GM11168 (cell line): ENCODE results near the gene TMEM132D.
"Not testable (repeated sequence)": the region's sequence is repeated elsewhere in the genome, so short reads cannot be mapped to it uniquely, and the experiment has no call there.

Source experiments
- in situ Hi-C: fragments of 300-500 bp; cut with MboI; formaldehyde crosslinking; loops from one replicate; pipeline ENCODE4 v1.12.0; 2022; ENCODE audit warnings: low sequenced_read_pairs; ENCODE audit not compliant: unreplicated experiment

The TMEM132D gene

DNA sequence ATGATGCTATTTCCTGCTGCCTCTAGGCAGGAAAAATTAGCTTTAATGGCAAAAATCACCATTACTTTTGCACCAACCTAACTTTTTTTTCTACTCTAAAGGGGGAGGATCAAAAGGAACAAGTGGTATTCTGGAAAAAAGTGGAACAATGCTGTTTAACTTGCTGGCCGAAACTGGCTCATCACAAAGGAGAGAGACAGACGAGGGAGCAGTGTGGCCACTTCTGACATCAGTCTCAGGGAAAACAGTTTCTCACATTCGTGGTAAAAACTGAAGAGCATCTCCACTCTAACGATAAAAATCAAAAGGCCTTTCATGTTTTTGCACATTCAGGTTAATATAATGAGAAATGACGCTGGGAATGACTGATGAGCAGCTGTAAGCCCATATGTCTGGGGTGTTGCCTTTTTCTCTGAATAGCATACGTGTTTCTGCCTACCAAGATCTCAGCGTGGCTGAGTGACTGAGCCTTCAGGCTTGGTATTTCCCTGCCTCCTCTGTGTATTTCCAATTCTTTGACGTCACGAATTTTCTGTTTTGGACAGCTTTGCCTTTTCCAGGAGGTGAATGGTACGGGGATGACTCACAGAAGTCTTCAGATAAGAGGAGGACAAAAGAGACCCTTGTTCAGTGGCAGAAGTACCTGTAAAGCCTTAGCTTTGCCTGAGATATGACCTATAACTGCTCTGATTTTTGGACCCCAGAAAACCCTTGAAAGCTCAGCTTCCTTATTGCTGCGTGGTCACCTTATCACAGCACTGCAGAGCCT lies 691.8 kb downstream of the TMEM132D start:
- in situ Hi-C loops = no loop called here

DNA sequence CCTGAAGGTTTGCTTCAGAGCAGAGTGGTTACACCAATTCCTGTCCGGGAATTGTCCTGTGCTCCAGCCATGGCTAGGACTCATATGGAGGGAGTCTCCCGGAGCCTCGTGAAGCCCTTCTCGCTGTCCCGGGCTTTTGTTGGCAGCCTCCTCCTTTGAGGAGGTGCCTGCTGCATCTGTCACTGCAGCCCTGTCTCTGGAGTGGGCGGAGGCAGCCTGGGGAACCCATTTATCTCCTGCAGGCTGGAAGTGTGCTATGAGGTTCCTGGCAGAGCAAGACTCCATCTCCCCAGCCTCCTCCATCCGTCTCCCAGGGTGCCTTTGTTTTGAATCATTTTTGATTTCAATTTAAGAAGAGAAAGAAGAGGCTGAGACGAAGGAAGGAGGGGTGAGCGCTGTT lies 695.3 kb downstream of the TMEM132D start:
- in situ Hi-C loops = no loop called here

DNA sequence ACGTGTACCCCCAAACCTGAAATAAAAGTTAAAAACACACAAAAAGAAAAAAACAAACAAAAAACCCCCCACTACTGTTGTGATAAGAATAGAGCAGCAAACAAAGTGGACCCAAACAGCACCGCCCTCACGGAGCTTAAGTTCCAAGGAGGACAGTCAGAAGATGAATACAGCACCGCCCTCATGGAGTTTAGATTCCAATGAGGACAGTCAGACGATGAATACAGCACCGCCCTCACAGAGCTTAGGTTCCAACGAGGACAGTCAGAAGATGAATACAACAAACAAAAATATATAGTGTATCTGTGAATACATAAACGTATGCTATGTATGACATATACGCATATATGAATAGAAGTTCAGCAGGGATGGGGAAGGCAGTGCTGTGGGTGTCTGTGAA lies 696.7 kb downstream of the TMEM132D start:
- in situ Hi-C loops = no loop called here

DNA sequence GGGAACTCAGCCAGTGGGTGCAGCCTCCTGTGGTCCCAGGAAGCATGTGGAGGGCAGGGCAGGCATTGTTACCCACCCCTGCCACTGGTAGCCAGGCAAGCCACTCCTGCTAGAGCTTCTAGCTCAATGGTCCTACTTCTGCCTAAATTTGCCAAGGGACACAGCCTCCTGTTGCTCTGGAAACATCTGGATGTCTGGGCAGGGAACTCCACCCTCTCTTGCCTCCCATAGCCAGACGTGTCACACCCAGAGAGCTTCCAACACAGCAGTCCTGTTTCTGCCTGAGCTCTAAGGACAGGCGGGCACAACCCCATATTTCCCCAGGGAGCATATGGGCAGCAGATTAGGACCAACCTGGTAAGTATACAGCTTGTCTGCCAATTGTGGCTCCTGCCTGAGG lies 700.4 kb downstream of the TMEM132D start:
- in situ Hi-C loops = no loop called here

DNA sequence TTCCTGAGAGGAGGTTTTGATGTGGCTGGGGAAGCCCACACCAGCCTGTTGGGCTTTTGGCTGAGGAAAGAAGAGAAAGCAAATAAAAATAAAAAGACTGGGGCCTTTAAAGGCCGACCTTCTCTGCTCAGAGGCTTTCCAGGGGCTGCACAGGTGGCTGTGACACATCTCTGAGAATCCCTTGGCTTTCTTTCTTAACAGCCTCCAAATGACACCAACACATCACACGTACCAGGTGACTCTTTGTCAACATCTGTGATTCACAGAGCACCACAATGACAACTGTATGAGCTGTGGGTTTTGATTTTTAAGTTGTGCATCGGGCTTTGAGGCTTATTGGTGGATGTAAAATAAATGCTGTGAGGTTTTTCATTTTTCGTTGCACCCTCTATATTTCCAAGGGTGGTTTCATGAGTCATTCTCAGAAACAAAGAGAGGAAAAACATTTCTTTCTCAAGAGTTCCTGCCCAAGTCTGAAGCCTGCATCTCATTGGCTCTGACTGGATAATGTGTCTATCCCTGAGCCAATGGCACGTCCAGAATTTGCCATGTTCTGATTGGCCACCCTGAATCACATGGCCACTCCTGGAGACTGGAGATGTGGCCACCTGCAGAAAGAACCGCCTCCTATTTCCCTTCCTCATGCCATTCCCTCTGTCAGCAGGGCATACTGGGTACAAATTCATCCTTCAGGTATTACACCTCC lies 701.6 kb downstream of the TMEM132D start:
- in situ Hi-C loops = no loop called here

DNA sequence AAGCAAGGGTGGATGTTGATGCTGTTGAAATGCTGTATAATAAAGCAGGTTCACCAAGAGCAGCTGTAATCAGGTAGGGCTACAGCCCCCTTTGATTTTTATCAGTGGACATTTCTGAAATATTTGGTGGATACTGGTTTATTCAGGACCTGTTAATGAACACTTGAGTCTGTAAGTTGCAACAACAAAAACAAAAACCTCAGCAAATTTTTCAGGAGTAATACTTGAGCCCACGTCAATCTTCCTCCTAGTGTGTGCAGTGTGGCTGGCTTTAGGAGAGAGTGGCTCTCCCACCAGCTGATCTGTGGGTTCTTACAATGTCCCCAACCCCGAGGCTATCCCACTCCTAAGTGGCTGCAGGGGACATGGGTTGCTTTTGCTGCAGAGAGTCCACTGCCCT lies 702.8 kb downstream of the TMEM132D start:
- in situ Hi-C loops = no loop called here

DNA sequence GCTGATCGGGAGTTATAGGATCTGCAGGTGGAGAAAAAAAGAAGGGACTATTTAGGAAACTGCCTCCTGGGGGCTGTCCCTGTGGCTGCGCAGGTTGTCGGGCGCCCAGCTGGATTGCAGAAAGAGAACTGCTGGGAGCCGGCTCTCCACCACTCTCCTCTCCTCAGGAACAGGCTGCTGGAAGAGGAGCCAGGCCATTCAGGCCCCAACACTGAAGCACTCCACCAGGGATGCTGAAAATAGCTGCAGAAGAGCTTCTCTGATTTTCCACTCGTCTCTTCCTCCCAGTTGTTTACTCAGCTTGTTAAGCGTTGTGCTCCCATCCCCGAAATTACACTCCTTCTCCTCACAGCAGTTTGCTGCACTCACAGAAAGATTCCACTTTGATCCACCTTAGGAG lies 703.2 kb downstream of the TMEM132D start:
- in situ Hi-C loops = no loop called here

DNA sequence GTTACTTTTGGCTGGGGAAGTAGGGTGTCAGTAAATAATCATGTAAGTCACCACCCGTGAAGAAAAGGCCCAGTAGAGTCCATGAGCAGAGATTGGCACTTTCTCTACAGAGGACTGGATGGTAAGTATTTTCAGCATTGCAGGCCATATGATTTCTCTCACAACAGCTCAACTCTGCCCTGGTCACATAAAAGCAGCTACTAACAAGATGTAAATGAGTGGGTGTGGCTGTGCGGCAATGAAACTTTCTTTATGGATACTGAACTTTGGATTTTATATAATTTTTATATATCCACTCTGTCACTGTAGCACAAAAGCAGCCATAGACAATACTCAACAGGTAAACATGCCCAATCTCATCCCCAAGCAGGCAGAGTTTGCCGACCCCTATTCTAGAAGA lies 706.9 kb downstream of the TMEM132D start:
- in situ Hi-C loops = no loop called here

DNA sequence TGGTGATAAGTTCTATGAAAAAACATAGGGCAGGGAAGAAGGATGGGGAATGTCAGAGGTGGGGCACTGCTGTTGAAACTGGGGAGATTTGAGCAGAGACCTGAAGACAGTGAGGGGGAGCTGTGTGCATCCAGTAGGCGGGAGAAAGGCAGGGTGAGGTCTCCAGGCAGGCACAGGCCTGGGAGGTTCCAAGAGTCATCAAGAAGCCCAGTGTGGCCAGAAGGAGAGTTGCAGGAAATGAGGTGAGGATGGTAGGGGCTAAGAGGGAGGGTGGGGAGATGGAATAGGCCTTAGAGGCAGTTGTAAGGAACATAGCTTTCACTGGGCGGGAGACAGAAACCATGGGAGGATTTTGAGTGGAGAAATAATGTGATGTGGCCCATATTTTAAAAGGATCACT lies 708.7 kb downstream of the TMEM132D start:
- in situ Hi-C loops = no loop called here

DNA sequence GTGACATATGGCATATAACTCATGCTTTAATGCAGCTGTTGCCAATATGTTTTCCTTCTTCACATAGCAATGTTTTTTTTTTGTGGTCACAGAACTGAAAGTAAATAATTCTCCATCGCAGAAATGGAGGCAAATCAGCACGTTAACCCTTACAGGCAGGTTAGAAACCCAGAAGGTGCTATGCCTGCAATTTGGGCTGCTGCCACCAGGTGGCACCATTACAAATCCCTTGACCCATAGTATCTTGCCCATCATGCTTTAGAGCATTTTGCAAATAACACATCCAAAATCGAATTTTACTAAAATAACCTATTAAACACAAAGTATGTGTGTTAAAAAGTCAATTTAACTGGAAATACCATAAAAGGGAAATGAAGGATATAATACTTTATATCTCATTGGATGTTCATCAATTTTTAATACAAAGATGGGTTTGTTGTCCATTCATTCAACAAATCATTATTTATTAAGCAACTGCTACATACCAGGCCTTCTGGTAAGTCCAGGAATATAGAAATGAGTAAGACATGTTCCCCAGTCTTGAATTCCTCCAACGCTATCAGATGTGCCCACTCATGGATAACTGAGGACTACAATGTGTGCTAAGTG lies 710.5 kb downstream of the TMEM132D start:
- in situ Hi-C loops = no loop called here

DNA sequence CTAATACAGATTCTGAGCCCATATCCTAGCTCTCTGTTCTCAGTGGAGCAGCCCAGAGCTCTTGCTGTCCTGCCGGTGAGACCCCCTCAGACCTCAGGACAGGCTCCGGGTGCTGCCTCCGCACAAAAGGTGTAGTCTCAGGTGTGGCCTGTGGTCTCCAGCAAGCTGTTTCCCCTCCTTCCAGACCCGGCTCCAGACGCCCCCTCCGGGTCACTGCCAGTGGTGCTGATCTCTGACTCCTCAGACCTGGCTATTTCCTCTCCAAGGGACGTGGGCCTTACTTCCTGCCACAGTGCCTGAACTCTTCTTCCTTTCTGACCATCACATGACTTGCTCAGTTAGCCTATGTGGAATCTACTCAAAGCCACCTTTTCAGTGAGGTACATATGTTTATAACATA lies 713.0 kb downstream of the TMEM132D start:
- in situ Hi-C loops = no loop called here

DNA sequence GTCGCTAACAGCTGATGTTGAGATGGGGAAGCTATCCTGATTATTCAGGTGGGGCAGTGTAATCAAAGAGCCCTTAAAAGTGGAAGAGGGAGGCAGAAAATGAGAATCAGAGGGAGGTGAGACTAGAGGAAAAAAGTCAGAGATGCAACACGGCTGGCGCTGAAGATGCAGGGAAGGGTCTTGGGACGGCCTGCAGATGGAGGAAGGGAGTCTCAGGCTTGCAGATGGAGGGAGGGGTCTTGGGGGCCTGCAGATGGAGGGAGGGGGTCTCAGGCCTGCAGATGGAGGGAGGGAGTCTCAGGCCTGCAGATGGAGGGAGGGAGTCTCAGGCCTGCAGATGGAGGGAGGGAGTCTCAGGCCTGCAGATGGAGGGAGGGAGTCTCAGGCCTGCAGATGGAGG lies 713.9 kb downstream of the TMEM132D start:
- in situ Hi-C loops = not testable (repeated sequence)

DNA sequence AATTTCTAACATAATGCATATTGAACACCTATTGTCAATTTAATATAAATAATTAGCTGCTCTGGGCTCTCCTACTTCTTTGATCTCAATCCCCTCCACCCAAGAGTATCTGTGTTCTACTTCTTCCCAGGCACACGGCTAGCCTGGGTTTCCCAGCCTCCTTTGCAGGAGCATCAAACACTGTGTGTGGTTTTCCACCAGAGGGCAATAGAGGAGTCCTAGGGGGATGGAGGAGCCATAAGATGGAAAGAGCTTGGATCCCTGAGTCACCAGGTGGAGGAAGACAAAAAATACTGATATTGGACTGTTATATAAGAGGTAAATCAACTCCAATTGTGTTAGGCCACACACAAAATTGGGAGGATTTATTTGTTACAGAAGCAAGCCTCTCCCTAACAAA lies 716.9 kb downstream of the TMEM132D start:
- in situ Hi-C loops = no loop called here

DNA sequence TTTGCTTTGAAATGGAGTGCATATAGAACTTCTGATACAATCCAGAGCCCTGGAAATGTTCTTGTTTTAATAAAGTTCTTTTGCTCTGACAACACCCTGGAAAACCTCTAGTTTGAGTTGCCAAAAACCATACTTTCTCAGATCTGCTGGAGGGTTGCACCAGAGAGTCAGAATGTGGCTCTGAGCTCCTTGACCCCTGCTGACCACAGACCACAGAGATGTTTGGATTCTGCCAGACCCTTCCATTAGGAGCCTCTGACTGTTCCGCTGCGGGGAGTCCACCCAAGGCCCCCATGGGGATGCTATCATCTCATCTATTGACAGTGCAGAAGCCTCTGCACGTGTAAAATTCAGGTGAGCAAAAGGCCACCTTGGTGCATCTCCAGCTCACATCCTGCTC lies 718.0 kb downstream of the TMEM132D start:
- in situ Hi-C loops = no loop called here

DNA sequence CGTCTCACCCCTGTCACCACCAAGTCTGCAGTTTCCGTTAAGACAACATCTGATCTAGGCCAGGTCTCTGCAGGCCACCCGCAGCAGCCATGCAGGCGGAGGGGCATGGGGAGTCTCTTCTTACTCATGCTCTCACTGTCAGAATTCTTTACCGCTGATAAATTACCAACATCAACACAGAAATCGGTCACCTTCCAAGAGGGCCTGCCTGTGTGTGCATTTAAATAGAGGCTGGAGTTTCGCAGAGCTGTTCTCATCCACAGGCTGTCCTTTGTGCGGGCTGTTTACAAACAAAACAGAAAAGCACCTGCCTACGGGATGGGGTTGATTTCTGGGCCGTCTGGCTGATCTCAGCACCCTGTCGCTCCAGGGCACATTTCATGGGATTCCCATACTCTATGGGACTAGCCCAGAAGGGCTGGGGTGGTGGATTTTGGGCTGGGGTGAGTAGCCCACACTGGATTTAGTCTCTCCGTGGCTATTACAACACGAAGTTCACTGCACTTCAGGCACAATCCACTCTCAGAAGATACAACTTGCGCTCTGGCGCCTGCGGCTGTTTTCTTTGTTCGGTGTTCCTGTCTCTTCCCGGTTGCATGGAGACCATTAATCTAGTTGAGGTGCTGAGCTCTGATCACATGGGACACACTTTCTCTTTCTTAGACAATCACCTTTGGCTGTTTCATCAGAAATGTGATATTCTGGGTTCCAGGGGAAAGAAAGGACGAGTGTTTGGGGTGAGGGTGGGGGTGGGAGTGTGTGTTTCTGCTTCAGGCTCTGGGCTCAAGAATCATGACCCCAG lies 719.5 kb downstream of the TMEM132D start:
- in situ Hi-C loops = no loop called here

DNA sequence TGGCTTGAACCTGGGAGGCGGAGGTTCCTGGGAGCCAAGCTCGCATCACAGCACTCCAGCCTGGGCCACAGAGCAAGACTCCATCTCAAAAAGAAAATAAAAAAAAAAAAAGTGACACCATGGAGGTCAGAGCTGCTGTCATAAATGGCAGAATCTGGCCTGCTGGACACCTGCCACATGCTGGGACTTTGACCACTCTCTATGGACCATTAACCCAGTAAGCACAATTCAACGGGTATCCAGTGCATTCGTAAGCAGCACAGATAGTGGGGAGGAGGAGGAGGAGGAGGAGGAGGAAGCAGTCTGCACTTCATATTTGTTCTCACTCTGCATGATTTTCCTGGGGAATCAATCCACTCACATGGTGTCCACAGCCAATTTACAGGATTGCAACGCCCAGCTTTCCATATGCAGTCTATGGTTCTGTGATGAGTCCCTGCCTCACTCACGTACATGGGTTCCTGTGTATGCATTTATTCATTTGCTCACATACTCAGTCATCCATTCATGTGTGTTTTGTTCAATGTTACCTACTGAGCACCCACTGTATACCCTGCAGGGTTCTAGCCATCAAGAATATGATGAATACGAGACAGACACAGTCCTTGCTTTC lies 723.8 kb downstream of the TMEM132D start:
- in situ Hi-C loops = no loop called here

DNA sequence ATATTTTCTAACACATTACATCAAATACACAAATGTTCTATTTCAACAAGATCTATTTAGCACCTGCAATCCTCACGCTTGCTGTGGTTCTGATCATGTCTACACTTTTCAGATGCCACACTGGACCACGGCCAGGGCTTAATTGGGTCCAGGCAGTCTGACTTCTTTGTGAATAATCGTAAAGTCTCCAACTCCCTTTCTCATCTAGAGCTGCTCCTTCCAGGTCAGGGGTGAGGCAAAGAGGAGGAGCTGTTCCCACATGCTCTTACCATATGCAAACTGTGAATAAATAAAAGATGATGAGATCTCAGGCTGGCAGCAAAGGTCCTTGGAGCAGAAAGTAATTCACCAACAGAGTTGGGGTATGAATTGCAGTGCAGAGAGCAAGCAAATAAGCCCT lies 733.9 kb downstream of the TMEM132D start:
- in situ Hi-C loops = no loop called here

DNA sequence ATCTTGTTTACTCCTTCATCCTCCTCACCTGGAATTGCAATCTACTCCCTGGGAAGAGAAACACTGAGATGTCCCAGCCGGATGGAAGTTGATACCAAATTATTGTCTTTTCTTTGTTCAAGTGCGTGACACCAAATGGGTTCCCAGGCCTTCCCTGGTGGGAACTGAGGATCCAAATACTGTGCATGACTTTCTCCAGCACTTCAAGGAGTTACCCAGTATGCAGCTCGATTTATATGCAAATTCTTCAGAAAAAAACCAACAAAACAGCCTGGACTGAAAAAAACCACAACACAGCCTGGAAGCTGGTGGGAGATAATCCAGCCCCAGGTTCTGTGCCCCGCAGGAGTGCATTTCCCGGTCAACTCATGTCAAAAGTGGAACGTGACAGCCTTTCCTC lies 740.0 kb downstream of the TMEM132D start:
- in situ Hi-C loops = no loop called here

DNA sequence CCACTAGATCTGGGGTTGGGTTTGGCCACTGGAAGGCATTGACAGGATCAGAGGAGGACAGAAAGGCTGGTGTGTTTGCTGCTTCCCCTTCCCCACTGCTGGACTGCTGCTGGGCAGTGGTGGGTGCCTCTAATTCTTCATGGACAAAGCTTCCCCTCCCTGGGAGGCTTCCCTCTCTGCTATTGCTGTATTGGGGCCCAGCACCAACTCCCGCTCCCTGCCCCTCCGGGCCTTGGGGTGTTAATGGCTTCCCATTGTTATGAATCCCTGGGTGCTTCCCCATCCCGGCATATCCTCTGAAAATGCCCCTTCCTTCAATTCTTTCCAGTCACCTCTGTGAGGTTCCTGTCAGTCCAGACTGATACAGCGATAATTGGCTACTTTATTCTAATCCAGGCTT lies 740.4 kb downstream of the TMEM132D start:
- in situ Hi-C loops = no loop called here

DNA sequence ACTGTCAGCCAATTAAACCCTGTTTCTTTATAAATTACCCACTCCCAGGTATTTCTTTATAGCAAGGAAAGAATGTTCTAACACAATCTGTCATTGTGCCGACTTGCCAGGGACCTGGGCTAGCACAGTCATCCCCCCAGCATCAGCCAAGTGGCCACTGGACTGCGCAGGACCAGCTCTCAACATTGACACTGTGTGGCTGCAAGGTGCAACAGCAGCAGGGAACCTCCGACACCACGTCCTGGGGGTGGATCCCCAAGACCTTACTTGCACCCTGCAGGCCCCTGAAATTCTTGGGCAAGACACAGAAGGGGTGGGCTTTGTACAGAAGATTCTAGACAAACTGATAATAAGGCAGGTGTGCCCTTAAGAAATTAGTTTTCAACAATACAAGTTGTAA lies 741.0 kb downstream of the TMEM132D start:
- in situ Hi-C loops = no loop called here
